ENCODE measurements around the gene C5orf34.
A peak's percentile ranks its signal among the peaks of the same experiment; 100 is the strongest.
"Not testable (repeated sequence)": the region's sequence is repeated elsewhere in the genome, so short reads cannot be mapped to it uniquely, and the experiment has no call there.

The C5orf34 gene

DNA sequence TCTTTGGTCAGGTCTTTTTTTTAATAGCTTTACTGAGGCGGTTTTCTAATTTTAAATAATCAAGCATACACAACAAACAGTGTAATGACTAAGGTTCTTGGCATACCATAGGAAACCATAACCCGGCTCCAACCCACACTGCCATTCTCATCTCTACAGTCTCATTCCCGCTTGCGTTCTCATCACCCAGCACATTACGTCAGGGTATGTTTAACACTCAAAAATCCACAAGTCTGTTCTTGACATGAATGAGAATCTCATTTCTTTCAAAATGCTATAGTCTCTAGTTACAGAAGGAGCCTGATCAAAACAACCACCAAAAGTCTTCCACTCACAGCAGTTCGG lies 505 bp downstream of the C5orf34 start:
- no peak for DNase-seq

DNA sequence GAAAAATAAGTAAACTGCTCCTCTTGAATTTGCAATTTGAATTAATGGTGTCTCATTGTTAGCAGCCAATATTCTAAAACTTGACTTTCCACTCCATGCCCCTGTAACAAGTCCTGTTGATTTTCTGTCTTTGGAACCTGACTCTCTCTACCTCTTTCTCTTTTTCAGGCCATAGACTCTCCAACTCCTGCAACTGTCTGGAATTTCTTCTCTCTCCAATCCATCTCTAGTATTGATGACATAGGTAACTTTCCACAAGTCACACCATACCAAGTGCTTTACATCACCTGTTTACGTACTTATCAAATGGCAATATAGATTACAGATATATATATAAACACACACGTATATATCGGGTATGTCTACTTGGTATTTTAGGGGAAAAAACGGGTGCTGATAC lies 923 bp downstream of the C5orf34 start:
- no peak for DNase-seq

DNA sequence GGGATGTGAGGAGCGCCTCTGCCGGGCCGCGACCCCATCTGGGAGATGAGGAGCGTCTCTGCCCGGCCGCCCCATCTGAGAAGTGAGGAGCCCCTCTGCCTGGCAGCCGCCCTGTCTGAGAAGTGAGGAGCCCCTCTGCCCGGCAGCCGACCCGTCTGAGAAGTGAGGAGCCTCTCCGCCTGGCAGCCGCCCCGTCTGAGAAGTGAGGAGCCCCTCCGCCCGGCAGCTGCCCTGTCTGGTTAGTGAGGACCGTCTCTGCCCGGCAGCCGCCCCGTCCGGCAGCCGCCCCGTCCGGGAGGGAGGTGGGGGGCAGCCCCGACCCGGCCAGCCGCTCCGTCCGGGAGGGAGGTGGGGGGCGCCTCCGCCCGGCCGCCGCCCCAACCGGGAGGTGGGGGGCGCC lies 3.9 kb downstream of the C5orf34 start:
- DNase-seq = not testable (repeated sequence)

DNA sequence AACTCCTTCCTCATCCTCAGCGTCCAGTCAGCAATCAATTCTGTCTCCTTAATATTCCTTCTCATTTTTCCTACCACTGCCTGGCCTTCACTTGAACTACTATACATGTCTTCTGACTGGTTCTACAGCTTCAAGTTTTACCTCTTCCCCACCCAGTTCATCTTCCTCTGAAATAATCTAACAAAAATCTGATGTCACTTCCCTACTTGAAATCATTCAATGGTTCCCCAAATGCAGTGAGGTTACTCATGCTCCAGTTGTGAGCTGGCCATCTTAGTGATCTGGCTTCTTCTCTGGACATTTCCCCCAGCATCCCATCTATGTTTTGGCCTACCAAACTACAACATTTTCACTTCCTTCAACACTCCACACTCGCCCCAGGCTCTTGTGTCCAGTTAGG lies 16.4 kb downstream of the C5orf34 start:
- no peak for DNase-seq

DNA sequence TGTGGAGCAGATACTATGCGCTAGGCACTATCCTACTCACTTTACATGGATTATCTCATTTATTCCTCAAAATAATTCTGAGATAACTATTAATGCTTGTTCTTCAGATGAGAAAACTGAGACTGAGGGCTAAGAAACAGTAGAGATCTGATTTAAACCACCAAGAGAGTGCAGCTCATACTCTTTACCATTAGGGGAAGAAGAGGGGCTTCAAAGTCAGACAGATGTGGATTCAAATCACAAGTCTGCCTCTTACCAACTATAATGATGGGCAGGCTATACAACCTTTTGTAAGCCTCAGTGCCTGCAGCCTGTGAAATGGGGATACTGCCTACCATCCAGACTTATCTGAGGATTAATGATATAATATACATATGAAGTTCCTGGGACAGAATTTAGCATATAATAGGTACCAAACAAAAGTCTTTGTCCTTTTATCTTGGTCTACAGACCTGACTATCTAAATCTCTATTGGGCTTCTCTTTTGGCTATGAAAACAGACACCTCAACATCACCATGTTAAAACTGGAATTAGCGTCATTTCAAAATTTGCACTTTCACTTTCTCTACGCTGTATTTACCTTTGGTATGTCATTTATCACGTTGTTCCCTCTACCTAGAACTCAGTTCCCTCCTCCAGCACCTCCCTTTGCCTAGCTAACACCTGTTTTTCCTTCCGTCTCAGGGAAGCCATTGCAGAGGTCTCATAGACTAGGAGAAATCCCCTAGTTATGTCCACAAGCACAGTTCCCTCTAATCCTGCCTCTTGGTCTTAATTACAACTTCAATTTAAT lies 17.4 kb downstream of the C5orf34 start:
- DNase-seq = no peak

DNA sequence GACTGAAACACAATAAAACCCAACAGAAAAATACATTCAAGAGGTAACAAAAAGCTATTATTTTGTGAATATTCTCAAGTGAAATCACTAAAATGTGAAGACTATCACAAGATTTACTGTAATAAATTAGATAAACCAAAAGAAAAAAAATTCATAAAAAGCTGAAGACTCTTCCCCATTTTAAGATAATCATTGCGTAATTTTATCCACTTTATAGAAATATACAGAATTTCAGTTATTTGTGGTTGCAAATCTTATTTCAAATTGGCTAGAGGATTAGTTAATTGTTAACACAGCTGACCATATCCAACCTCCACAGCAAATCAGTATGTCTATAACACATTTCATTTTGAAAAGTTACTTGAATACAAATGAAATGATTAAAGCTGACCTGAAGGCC lies 23.6 kb downstream of the C5orf34 start:
- DNase-seq = no peak

DNA sequence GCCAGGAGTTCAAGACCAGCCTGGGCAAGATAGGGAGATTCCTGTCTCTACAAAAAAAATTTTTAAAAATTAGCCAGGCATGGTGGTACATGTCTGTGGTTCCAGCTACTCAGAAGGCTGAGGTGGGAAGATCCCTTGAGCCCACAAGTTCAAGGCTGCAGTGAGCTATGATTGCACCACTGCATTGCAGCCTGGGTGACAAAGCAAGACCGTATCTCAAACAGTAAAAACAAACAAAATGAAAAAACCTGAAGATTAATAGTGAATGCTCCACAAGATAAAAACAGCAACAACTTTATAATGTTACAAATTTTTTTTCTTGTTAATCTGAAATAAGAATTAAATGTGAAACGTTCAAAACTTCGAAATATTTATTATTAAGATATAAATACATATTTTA lies 28.6 kb downstream of the C5orf34 start:
- DNase-seq = no peak

DNA sequence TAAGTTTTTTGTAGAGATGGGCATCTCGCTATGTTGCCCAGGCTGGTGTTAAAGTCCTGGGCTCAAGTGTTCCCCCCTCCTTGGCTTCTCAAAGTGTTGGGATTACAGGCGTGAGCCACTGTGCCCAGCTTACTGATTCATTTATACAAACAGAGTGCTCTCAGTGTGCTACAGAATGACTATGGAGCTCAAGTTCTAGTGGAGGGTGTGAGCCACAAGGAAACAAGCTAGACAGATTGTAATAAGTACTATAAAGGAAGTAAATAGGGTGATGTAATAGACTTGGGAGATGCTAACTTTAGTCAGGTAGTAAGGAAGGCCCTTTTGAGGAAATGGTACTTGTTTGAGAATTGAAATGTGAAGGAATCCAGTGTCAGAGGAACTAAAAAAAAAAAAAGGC lies 29.5 kb downstream of the C5orf34 start:
- no peak for DNase-seq

DNA sequence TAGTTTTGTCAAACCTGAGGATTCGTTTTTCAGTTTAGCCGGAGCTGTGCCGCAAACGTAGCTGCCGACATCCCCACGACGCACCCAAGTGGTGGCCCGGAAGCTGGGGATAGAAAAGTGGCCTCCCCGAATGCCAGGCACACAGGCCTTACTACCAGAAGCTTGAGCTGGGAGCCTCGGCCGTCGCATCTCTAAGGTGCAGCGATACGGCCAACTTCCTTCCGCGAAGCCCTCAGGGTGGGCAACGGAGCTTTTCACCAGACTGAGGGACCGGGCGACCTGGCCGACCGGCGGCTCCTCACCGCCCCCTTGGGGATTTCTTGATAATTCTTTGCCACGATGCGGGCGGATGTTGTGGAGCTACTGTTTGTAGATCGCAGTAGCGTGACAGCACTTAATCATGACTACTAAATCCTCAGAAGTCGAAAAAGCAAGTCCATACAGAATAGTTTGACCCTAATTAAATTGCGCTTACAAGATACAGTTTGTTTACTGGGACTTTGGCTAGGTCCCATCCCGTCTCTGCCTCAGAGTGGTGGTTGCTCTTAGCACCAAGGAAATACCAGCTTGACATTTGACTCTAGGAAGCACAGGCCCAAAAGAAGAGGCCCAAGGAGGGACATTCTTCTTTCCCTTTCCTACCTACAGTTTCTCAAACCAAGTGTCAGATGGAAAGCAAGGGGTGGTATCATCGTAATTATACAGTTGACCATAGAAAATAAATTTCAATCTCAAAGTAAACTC lies 30.7 kb downstream of the C5orf34 start:
- DNase-seq = peak; percentile 90

DNA sequence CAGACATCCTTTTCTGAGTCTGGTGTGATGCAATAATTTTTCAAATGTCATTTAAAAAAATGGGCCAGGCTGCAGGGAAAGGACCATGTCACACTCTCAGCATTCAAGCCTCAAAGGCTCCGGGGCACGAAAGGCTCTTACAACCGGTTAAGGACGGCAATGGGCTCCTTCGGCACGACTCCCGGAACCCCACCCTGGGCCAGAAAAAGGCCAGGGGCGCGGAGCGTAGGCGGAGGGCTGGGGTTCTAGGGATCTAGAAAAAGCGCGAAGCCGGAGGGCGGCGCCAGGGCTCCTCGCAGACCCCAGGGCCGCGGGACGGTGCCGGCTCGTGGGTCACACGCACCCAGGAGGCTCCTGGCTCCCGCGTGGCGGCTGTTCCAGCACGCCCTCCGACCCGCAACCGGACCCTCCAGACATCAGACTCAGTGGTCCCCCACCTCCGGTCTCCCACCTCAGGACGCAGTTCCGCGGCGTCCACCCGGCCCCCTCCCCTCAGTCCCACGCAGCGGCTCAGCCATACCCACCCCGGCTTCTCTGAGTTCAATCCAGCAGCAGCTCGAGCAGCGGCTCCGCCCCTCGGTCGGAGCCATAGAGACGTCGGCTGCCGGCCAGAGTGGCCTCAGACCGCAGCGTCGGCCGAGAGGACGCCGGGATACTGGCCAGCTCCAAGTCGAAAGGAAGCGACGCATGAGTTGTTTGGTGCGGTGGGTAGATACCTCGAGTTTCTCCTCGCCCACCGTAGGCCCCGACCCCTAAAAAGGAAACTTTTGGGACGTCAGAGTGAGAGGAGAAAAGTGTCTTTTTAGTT lies 31.4 kb downstream of the C5orf34 start, which contains the start of gene TMEM267:
TMEM267 (minus strand) TSS at position 568 of the 808 bp plus-strand sequence. CDS start 29,896 bp downstream, outside the sequence.
- DNase-seq = peak; percentile 97

DNA sequence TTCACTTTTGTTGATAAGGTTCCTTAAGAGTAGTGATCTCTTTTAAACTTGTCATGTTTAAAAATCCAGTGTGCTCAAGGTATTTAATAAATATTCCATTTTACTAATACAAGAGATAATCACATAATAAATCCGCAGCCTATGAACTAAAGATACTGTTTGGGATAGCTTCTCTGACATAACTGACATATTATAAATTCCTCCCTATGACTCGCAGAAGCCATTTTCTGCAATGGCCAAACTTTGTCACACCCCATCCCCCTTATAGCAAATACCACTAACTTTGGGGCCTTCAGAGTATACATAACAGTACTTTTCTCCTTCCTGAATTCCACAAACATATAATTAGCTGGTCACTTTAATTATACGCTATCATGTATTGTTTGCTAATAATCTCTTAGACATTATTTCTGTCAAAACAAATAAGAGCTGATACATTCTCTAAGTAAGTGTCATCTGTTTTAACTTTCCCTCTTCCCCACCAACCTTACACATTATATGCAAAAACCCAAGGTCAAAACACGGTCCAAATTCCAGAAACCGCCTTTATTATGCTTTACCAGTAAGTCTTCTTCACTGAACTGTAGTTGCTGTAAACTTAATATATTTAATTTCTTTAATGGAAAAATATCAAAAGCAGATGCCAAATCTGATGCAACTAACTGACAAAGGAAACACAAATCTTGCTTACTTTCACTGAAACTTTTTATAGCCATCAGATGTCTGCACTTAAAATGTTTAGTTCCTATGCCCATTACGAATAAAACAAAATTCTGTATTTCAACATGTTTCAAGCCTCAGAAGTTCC lies 32.3 kb downstream of the C5orf34 start:
- DNase-seq = no peak

DNA sequence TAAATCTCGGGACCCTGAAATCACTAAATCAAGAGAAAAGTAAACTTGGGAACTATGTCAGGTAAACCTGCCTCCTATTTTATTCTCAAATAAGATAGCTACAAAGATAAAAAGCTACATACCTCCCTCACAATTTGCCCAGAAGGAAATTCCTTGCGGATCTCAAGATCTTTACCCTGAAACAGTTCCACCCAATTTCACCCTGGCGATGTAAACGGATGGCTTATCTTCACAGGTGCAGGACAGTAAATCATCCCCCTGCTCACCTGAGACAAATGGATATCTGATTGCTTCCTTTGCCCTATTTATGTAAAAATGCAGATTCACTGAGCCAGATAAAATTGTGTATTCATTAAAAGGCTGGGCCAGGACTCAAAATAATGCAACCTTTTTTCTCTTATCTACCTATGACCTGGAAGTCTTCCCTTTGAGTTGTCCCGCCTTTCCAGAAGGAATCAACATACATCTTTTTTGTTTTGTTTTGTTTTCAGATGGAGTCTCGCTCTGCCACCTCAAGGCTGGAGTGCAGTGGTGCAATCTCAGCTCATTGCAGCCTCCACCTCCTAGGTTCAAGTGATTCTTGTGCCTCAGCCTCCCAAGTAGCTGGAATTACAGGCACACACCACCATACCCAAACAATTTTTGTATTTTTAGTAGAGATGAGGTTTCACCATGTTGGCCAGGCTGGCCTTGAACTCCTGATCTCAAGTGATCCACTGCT lies 45.1 kb downstream of the C5orf34 start:
- DNase-seq = no peak

DNA sequence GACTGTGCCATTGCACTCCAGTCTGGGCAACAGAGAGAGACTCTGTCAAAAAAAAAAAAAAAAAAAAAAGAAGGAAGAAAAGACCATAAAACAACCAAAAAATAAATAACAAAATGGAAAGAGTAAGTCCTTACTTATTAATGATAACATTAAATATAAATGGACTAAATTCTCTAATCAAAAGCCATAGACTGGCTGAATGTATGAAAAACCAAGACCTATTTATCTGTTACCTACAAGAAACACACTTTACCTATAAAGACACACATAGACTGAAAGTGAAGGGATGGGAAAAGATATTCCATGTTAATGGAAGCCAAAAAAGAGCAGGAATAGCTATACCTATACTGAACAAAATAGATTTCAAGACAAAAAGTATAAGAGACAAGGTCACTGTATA lies 47.8 kb downstream of the C5orf34 start:
- no peak for DNase-seq

DNA sequence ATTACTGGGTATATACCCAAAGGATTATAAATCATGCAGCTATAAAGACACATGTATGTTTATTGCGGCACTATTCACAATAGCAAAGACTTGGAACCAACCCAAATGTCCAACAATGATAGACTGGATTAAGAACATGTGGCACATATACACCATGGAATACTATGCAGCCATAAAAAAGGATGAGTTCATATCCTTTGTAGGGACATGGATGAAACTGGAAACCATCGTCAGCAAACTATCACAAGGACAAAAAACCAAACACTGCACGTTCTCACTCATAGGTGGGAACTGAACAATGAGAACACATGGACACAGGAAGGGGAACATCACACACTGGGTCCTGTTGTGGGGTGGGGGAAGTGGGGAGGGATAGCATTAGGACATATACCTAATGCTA lies 49.5 kb downstream of the C5orf34 start:
- DNase-seq = not testable (repeated sequence)

DNA sequence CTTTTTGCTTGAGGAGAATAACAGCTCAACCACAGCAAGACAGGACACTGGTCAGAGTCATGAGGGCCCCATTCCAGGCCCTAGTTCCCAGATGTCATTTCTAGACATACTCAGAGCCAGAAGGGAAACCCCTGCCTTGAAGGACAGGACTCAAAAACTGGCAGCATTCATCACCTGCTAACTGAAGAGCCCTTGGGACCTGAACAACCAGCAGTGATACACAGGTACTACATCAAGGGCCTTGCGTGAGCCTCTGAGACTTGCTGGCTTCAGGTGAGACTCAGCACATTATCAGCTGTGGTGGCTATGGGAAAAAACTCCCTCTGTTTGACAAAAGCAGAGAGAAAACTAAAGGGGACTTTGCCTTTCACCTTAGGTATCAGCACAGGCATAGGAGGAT lies 53.9 kb downstream of the C5orf34 start:
- no peak for DNase-seq

DNA sequence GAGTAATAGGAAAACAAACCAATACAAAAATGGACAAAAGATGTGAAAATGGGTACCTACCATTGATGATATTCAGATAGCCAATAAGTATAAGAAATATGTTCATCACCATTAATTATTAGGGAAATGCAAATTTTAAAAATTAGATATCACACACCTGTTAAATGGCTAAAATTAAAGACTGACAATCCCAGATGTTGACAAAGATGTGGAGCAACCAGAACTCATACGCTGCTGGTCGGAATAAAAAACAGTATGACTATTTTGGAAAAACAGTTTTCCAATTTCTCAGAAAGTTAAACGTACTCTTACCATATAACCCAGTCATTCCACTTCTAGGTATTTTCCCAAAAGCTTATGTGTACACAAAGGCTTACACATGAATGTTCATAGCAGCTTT lies 58.4 kb downstream of the C5orf34 start:
- DNase-seq = no peak

DNA sequence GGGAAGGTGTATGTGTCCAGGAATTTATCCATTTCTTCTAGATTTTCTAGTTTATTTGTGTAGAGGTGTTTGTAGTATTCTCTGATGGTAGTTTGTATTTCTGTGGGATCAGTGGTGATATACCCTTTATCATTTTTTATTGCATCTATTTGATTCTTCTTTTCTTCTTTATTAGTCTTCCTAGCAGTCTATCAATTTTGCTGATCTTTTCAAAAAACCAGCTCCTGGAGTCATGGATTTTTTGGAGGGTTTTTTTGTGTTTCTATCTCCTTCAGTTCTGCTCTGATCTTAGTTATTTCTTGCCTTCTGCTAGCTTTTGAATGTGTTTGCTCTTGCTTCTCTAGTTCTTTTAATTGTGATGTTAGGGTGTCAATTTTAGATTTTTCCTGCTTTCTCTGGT lies 73.4 kb downstream of the C5orf34 start:
- not testable (repeated sequence) for DNase-seq

DNA sequence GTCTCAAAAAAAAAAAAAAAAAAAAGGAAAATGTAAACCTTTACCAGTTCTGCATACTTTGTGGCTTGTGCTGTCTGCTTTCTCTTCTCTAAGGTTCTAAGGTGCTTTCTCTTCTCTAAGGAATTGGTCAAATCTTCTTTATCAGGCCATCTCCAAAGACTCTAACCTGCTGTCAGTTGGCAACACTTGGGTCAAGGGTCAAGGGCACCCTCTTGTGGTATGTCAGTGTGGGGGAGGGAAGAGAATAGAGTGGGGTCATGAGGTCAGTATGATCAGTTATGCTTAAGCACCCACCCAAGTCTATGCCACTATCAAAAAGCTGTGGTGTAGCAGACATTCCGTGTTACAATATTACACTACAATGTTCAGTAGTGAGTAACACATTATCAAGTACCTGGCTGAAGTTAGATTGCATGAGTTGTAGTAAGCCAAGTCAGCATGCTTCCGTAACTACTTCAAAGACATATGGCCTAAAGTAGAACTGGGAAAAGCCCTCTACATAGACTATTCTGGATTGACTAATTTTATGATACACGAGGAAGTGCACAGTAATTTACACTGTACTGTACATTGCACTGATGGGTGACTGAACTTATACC lies 77.8 kb downstream of the C5orf34 start:
- DNase-seq = no peak
